ENCODE data around the gene BLID.

Gene BLID

GRCh38 chr11:122154227-122154626, 38.2 kb upstream of the BLID start:
- H3K27ac ChIP-seq (ENCODE audit: extremely low read depth, low read depth, low read length) = no peak overlapping the region
- CTCF ChIA-PET = interaction anchor here (1.1 kb wide), 2 partner anchors 20 to 39 kb away, joined by 3 to 5 read pairs; no protein-coding TSS in a partner anchor

GRCh38 chr11:122153746-122154145, 37.7 kb upstream of the BLID start:
- ChIA-PET POLR2A (no interaction called here), CTCF (interaction anchor here (1.1 kb wide), 2 partner anchors 20 to 39 kb away, joined by 3 to 5 read pairs; no protein-coding TSS in a partner anchor)
- Histone ChIP-seq H3K9me3 (ENCODE audit: control insufficient read depth, insufficient read depth, low read depth, low read length) (no peaks in the 10 kb centered on the region), H3K4me3 (ENCODE audit: low read depth, low read length) (no peak overlapping the region), H3K27ac (ENCODE audit: extremely low read depth, low read depth, low read length) (no peak overlapping the region), H3K4me1 (ENCODE audit: control insufficient read depth, insufficient read depth, low read length) (peaks cover 7% of the 10 kb centered on the region), H3K36me3 (ENCODE audit: control insufficient read depth in 2 of 2, insufficient read depth in 1 of 2, low read length in 2 of 2) (no peaks in the 10 kb centered on the region)
- no peak for TF ChIP-seq ZNF37A (tag by site-specific recombination; IDR thresholded peaks at IDR 0.05)
- TF ChIP-seq KLF7 (tag by site-specific recombination; IDR thresholded peaks at IDR 0.05; ENCODE audit: borderline replicate concordance) = no peak
- no peak for TF ChIP-seq GFI1B (tag by site-specific recombination; IDR thresholded peaks at IDR 0.05)
- TF ChIP-seq ZNF473 (tag by site-specific recombination; IDR thresholded peaks at IDR 0.05) = no peak
- TF ChIP-seq ZNF560 (tag by site-specific recombination; IDR thresholded peaks at IDR 0.05; ENCODE audit: borderline replicate concordance) = no peak
- no peak for TF ChIP-seq IKZF3 (tag by site-specific recombination; IDR thresholded peaks at IDR 0.05)
- TF ChIP-seq ZNF433 (tag by site-specific recombination; IDR thresholded peaks at IDR 0.05; ENCODE audit: low read depth) = no peak
- no peak for TF ChIP-seq ZNF138 (tag by site-specific recombination; IDR thresholded peaks at IDR 0.05; ENCODE audit: borderline replicate concordance)
- no peak for TF ChIP-seq ZNF211 (tag by site-specific recombination; IDR thresholded peaks at IDR 0.05; ENCODE audit: low read depth)

More at GRCh38 chr11:122154227-122154626, 38.2 kb upstream of the BLID start:
- TF ChIP-seq ZNF37A (tag by site-specific recombination; IDR thresholded peaks at IDR 0.05) = no peak
- H3K36me3 ChIP-seq (ENCODE audit: control insufficient read depth in 2 of 2, insufficient read depth in 1 of 2, low read length in 2 of 2) = no peaks in the 10 kb centered on the region
- peaks cover 6% of the 10 kb centered on the region for H3K4me1 ChIP-seq (ENCODE audit: control insufficient read depth, insufficient read depth, low read length)
- H3K9me3 ChIP-seq (ENCODE audit: control insufficient read depth, insufficient read depth, low read depth, low read length) = no peaks in the 10 kb centered on the region
- POLR2A ChIA-PET = no interaction called here
- no peak overlapping the region for H3K4me3 ChIP-seq (ENCODE audit: low read depth, low read length)

- ChIA-PET POLR2A (interaction anchor here (0.6 kb wide), 1 partner anchor 110 kb away, joined by 3 read pairs; no protein-coding TSS in a partner anchor), CTCF (no interaction called here)
- H3K4me1 ChIP-seq (ENCODE audit: control insufficient read depth, insufficient read depth, low read length) = peaks cover 7% of the 10 kb centered on the region
- no peak for TF ChIP-seq ZNF629 (tag by site-specific recombination; IDR thresholded peaks at IDR 0.05)
- peak; percentile 89; the same call in 1 of the 2 replicates for TF ChIP-seq TCF7L2 (IDR thresholded peaks at IDR 0.05; ENCODE audit: borderline replicate concordance, low read depth, low read length)
- TF ChIP-seq ZNF10 (tag by site-specific recombination; IDR thresholded peaks at IDR 0.05) = no peak
- no peak for TF ChIP-seq PRDM10 (tag by site-specific recombination; IDR thresholded peaks at IDR 0.05)
- H3K36me3 ChIP-seq (ENCODE audit: control insufficient read depth in 2 of 2, insufficient read depth in 1 of 2, low read length in 2 of 2) = no peaks in the 10 kb centered on the region
- H3K27ac ChIP-seq (ENCODE audit: extremely low read depth, low read depth, low read length) = no peak overlapping the region
- no peak overlapping the region for H3K4me3 ChIP-seq (ENCODE audit: low read depth, low read length)
- no peaks in the 10 kb centered on the region for H3K9me3 ChIP-seq (ENCODE audit: control insufficient read depth, insufficient read depth, low read depth, low read length)
Measured at GRCh38 chr11:122150216-122151124, 34.5 kb upstream of the BLID start.

GRCh38 chr11:122149202-122149601, 33.2 kb upstream of the BLID start:
- Histone ChIP-seq H3K4me3 (ENCODE audit: low read depth, low read length) (no peak overlapping the region), H3K4me1 (ENCODE audit: control insufficient read depth, insufficient read depth, low read length) (peaks cover 7% of the 10 kb centered on the region), H3K9me3 (ENCODE audit: control insufficient read depth, insufficient read depth, low read depth, low read length) (no peaks in the 10 kb centered on the region), H3K36me3 (ENCODE audit: control insufficient read depth in 2 of 2, insufficient read depth in 1 of 2, low read length in 2 of 2) (no peaks in the 10 kb centered on the region), H3K27ac (ENCODE audit: extremely low read depth, low read depth, low read length) (no peak overlapping the region)
- ChIA-PET CTCF (no interaction called here), POLR2A (no interaction called here)
- TF ChIP-seq ZNF510 (tag by site-specific recombination; IDR thresholded peaks at IDR 0.05; ENCODE audit: insufficient replicate concordance) (no peak), ZNF555 (tag by site-specific recombination; conservative IDR thresholded peaks at IDR 0.05) (no peak), ZBTB21 (tag by site-specific recombination; IDR thresholded peaks at IDR 0.05) (no peak), ZNF26 (tag by site-specific recombination; IDR thresholded peaks at IDR 0.05) (no peak), TCF7L2 (IDR thresholded peaks at IDR 0.05; ENCODE audit: borderline replicate concordance, low read depth, low read length) (peak; percentile 41; the same call in 1 of the 2 replicates), ZSCAN23 (tag by site-specific recombination; IDR thresholded peaks at IDR 0.05) (no peak), ZNF423 (tag by site-specific recombination; IDR thresholded peaks at IDR 0.05) (no peak)
